ENCODE results near the gene CPT2.

CPT2 gene

DNA sequence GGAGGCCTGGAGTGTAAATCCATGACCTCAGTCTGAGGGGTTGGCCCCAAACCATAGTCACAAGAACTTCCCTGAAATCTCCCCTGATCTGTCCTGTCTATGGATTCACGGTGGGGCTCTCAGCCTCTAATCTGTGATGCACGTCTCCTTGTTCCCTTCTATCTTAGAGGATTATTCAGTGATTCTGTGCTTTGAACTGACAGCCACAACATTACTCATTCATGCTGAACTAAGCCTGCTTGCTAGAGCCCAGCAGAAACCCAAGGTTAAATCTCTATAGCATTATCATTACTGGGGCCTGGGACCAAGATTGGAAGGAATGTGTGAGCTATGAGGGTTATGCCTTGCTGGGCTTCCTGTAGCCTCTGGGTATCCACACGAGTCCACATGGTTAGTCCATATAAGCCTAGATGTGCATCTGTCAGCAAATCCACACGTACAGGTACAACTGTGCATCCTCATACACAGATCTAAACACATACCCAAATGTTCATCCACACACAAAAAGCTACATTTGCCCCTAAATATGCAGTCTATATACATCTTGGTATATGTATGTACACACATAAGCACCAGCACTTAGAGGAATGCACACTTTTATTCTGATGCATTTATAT, 64.1 kb downstream of the CPT2 start:
- no peak for DNase-seq (ENCODE audit: low read depth, low spot score)

DNA sequence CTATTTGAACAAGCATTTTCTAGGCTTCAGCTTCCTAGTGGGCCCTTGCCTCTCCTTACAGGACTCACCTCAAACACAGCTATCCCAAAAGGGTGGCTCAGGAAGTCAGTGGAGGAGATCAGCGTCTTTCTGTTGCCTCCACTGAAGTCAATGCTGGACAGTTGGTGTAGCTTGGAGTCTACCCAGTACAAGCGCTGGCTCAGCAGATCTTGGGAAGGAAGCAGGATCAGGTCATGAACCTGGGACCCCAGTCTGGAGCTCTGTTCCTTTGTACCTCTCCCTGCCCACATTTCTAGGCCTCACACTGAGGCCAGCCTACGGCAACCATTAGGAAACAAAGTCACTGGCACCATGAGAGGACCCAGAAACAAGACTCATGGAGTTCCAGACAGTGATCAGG, 65.4 kb downstream of the CPT2 start:
- DNase-seq (ENCODE audit: low read depth, low spot score): no peak

Data from brain pericyte (primary cell).